ENCODE results near the gene PFN2.
A peak's percentile ranks its signal among the peaks of the same experiment; 100 is the strongest.
"Not testable (repeated sequence)": the region's sequence is repeated elsewhere in the genome, so short reads cannot be mapped to it uniquely, and the experiment has no call there.

PFN2 gene

GRCh38 chr3:149970716-149971402 is at the start of gene PFN2:
TSS of gene PFN2 (minus strand) at chr3:149970895. CDS start at chr3:149970856, 39 bp downstream.
- H3K27ac ChIP-seq = peak within 1 kb of the TSS; percentile 79
- DNase-seq (ENCODE audit: low read depth, low spot score) = no peak

DNA sequence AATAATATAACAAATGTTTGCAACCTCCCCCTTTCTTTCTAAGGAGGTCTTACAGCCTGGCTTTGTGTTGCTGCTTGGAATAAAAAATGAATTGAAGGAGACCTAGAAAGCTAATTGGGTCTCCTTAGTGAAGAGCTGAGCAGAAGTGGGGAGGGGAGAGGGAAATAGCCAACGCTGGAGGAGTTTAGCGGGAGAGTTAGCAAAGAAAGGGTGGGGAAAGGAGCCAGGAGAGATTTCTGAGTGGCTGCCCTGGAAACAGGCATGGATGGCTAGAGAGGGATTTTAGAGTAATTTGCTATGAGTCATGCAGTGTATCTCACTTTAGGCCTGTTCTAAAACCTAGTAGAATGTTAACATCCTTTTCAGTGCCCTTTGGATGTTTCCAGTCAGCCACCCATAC is 45.2 kb upstream of the PFN2 start:
- no peak for DNase-seq (ENCODE audit: low read depth, low spot score)

GRCh38 chr3:150014782-150015181 is 44.1 kb upstream of the PFN2 start:
- DNase-seq (ENCODE audit: low read depth, low spot score) = no peak
- no peak overlapping the region for H3K27ac ChIP-seq

More for the DNA sequence above, 45.2 kb upstream of the PFN2 start:
- no peak overlapping the region for H3K27ac ChIP-seq

DNA sequence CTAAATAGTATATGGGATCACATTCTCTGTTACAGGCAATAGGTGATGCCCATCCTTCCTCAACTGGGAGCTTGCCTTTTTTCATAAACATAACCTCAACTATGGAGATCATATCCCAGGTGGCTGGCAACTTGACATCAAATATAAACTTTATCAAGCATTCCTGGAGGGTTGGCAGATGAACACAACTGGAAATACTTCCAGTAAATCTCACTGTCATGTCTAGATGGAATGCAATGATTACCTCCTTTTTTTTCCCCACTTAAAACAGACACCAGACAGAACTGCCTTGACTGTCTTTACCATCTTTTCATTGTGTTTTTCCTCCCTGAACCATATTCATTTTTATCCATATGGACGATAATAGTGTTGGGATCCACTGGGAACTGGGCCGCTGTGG is 43.1 kb upstream of the PFN2 start:
- DNase-seq (ENCODE audit: low read depth, low spot score) = no peak
- no peak overlapping the region for H3K27ac ChIP-seq

DNA sequence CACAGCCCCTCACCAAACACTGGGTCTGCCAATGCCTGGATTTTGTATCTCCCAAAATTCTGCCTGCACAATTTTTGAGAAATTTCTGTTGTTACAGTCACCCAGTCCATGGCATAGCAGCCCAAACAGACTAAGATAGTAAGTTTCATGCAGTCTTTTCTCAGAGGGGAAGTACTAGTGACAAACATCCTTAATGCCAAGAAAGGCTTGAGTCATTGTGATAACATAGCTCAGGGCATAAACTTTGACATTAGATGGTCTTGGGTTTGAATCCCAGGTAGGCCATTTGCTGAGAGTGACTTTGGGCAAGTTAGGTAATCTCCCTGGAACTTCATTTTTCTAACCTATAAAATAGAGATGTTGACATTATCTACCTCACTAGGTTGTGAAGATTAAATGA is 36.1 kb upstream of the PFN2 start:
- no peak for DNase-seq (ENCODE audit: low read depth, low spot score)
- H3K27ac ChIP-seq = no peak overlapping the region

DNA sequence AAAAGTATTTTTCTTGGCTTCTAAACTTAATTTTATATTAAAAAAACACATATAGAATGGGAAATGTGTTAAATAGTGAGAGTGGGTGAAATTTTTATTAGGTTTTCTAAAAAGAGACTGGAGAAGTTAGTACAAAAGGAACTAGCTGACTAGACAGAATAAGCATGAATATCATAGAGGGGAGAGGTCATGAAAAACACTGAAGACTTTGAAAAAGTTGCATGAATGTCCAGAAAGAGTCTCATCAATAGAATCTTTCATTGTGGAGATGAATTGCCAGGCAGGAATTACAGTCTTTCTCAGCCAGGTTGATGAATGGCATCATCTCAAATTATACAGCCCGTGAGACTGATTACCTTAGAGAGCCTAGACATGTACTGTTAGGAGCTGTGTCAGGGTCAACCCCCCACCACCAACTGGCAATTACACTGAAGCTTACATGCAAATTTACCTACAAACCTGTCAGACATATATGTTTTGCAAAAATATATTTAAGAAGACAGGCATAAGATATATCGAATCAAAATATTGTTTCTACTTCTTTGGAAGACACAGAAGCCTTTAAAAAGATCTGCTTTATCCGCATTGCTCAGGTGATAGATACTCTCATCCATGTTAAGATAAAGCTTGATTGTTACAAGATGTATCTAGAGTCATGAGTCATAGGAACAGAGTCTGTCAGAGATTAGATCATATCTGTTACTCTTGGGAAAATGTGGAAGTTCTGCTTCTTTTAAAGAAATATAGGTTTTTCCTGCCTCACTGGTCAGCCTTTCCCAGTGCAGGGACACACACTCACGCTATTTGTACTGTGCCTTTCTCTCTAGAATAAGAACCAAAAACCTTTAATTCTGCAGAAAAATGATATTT is 34.8 kb upstream of the PFN2 start:
- no peak overlapping the region for H3K27ac ChIP-seq
- DNase-seq (ENCODE audit: low read depth, low spot score) = no peak

DNA sequence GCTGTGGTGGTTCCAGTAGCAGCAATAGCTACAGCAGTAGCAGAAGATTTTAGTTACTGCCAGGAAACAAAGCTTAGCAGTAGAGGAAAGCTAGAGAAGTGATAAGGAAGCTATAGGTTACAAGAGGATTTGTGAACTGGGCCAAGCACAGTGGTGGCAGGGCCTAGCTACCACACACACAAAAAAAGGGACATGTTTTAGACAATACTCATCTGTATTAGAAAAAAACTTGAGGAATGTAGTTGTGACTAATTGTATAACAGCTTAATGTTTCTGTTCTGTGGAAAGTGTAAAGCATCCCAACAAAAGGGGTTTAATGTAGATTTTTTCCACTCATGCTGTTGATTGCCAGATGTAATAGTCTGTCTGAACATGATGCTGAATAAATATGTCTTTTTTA is 29.9 kb upstream of the PFN2 start:
- no peak for DNase-seq (ENCODE audit: low read depth, low spot score)
- H3K27ac ChIP-seq = no peak overlapping the region

DNA sequence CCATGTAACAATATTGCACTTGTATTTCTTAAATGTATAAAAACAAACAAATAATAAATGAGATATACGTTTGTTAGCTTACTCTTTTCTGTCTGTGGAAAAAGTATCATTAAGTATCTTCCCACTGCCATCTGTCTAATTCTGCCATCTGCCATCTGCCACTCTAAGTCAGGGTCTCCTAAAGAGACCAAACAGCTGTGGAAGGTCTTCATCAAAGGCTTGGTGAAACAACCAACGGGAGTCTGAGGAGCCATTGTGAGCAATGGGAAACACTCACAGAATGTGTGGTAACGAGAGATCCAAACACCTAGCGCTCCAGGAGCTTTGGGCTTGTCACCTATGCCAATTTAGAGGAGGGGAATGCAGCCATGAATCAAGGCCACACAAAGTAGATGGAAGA is 28.7 kb upstream of the PFN2 start:
- no peak for DNase-seq (ENCODE audit: low read depth, low spot score)
- H3K27ac ChIP-seq = no peak overlapping the region

GRCh38 chr3:149998946-149999345 is 28.3 kb upstream of the PFN2 start:
- DNase-seq (ENCODE audit: low read depth, low spot score) = no peak

DNA sequence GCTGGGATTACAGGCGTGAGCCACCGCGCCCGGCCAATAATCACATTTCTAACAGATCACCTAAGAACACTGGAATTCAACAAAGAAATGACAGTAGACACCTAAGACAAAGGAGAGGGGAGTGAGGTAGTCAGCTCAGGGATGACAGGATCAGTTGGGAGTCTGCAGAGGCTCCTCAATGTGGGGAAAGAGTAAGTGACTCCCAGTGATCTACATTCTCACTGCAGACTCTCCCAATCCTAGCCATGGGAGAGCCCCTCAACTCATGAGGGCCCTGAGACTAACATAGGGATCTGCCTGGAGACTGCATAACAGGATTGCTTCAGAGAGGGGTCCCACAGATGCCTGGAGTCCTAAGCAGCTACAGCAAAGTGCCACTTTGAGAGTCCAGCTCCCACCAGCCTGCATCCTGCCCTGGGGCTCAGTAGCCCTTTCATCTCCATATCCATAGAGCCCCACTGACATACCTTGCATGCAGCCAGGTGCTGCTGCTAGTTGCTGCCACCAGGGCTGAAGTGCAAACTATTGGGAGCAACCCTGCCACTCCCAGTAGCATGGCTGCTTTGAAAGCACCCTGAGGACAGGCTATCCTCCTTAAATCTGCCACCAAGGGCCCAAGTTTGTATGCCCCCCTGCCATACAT is 21.8 kb upstream of the PFN2 start:
- no peak for DNase-seq (ENCODE audit: low read depth, low spot score)

More at GRCh38 chr3:149998946-149999345, 28.3 kb upstream of the PFN2 start:
- H3K27ac ChIP-seq = no peak overlapping the region

DNA sequence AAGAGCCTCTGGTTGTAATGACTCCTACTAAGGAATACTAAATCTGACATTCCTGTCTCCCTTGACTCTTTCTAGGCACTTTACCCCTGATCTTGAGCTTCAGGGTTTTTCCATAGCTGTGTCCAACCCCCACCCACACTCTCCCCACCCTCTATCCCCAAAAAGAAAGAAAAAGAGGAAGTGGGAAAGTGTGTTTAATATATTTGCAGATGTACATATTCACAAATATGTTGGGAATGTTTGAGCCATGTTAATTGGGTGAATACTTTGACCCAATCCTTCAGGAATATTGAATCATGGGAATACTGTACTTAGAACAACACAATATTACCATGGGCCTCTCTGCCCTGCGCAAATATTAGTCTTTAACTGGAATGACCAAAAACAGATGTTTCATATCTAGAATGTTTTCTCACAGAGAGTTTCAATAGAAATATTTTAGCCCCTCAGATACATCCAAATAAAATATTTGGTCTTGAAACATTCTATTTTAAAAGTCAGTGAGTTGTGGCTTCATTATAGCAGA is 19.8 kb upstream of the PFN2 start:
- no peak overlapping the region for H3K27ac ChIP-seq
- DNase-seq (ENCODE audit: low read depth, low spot score) = no peak

More for the DNA sequence above, 21.8 kb upstream of the PFN2 start:
- no peak overlapping the region for H3K27ac ChIP-seq

DNA sequence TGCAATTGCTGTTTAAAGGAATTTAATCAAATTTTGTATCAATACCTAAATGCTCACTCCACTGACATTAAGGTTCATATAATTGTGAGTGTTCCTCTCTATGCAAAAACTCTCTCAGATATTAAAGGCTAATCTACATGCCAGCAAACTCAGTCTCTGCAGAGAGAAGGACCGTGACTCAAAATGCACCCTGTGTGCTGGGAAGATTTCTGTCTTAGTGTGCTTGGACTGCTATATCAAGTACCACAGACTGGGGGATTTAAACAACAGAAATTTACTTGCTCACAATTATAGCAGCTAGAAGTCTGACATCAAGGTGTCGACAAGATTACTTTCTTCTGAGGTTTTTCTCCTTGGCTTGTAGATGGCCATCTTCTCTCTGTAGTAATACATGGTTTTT is 18.6 kb upstream of the PFN2 start:
- DNase-seq (ENCODE audit: low read depth, low spot score) = no peak
- no peak overlapping the region for H3K27ac ChIP-seq

DNA sequence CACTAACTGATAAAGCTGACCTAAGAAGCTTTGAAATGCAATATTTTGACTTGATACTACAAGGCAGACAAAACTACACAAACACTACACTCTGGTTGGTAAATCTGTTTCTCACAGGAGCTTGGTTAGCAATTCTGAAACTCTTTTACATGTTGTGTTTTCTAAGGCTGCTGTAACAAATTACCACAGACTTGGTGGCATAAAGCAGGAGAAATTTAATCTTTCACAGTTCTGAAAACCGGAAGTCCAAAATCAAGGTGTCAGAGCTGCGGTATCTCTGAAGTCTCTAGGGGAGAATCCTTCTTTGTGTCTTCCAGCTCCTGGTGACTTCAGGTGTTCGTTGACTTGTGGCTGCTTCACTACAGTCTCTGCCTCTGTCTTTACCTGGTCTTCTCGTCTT is 12.9 kb upstream of the PFN2 start:
- H3K27ac ChIP-seq = no peak overlapping the region
- DNase-seq (ENCODE audit: low read depth, low spot score) = no peak

- DNase-seq (ENCODE audit: low read depth, low spot score); H3K27ac ChIP-seq: not testable (repeated sequence)
These were observed 12.4 kb upstream of the PFN2 start for GRCh38 chr3:149983053-149983452.

GRCh38 chr3:149981979-149982378 is 11.3 kb upstream of the PFN2 start:
- H3K27ac ChIP-seq; DNase-seq (ENCODE audit: low read depth, low spot score): not testable (repeated sequence)

- no peak for DNase-seq (ENCODE audit: low read depth, low spot score)
- H3K27ac ChIP-seq = no peak overlapping the region
These were observed 6.7 kb upstream of the PFN2 start for GRCh38 chr3:149977386-149977785.

DNA sequence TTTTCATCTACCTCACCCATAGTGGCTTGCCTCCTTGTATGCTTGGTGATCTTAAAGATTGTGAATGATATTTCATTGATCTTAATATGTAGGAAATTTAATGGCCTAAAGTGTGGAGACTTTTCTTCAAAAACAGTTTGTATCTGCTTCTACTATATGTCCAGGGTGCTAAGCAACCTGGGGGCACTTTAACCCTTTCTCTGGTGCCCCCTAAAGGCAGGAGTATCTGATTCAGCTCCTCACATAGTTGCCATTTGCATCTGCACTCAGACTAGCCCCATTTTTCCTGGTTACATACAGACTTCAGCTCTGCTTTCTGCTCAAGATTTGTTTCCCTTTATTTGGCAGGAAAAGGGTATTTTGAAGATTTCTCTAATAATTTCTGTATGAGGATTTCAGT is 5.2 kb upstream of the PFN2 start:
- H3K27ac ChIP-seq = no peak overlapping the region
- DNase-seq (ENCODE audit: low read depth, low spot score) = no peak

GRCh38 chr3:149971403-149972075 is 844 bp upstream of the PFN2 start:
- DNase-seq (ENCODE audit: low read depth, low spot score) = no peak
- H3K27ac ChIP-seq = peak overlapping the region; percentile 79

GRCh38 chr3:149969940-149970715 is 567 bp downstream of the PFN2 start:
- peak overlapping the region; percentile 79 for H3K27ac ChIP-seq
- peak; percentile 31 for DNase-seq (ENCODE audit: low read depth, low spot score)

Measured in epithelial cell of prostate (primary cell).